Activated CD8-positive, alpha-beta memory T cell treated with anti-CD3 and anti-CD28 coated beads for 4 hours (primary cell): Measurements from ENCODE around the gene CXADR.
A peak's percentile ranks its signal among the peaks of the same experiment; 100 is the strongest.
"Not testable (repeated sequence)": the region's sequence is repeated elsewhere in the genome, so short reads cannot be mapped to it uniquely, and the experiment has no call there.

Source experiments
- DNase-seq, 2 donors: peaks; one replicate each; pipeline ENCODE4 v3.0.0-alpha.2; 2020; ENCODE audit warnings: low read depth in 2 of 2

CXADR gene

DNA sequence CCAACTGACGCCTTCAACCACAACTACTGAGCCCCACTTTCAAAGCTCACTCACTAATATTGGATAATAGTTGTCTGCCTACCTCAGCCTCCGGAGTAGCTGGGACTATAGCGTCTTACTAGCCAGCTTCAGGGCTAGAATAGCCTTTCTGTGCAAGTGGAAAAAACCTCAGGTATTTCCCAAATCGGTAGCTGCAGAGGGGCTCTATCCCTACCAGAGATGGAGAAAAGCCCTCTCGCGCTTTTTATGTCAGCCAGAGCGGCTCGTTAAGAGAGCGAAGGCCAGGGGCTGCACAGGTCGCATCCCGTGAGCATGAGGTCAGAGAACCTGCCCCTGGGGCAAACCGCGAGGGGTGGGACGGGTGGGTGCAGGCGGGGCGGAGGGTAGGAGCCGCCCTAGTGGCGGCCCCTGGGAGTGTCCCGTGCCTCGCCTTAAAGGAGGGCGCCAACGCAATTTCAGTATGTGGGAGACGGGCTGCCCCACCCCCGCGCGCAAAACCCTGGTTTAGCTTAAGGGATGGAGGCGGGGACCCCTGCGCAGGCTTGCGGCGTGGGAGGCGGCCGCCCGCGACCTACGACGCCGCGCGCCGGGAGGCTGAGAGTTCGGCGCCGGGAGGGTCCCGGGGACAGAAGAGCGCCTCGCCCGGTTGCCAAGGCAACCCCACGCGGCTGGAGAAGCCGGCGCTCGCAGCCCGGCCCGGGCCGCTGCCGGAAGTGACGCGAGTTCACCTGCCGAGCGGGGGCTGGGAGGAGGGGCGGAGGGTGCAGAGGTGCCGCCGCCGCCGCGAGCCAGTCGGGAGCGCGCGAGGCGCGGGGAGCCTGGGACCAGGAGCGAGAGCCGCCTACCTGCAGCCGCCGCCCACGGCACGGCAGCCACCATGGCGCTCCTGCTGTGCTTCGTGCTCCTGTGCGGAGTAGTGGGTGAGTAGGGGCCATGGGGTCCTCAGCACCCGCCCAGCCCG is at the start of gene CXADR:
TSS of gene CXADR (plus strand) at position 791 of the 961 bp plus-strand sequence. CDS start at position 878, 87 bp downstream.
- DNase-seq = peak; percentile 38 to 65

DNA sequence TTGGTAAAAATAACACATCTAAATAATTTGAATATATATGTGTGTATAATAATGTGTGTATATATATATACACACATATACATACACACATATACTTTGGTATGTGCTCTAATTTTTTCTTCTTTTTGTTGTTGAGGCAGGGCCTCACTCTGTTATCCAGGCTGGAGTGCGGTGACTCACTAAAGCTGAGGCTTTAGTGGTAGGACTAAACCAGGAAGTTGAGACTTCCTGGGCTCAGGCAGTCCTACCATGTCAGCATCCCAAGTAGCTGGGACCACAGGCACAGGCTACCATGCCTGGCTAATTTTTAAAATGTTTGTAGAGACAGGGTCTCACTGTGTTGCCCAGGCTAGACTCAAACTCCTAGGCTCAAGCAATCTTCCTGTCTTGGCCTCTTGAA is 46.7 kb upstream of the CXADR start:
- no peak for DNase-seq

DNA sequence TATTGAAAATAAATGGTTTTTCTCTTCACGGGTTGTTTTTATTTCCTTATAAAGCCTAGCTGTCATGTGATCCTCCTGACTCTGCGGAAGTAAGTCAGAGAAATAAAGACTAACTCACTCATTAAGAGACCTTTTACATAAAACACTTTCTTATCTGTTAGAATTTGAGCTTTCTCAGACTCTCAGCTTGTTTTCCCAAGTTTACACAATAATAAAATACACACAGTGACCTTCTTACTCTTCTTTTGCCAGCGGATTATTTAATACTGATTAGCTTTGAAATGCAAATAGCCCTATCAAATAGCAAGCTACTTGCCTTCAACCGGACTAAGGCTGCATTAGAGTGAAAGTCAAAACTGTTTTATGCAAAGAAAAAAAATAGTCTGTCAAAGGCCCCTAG is 45.5 kb upstream of the CXADR start:
- no peak for DNase-seq

DNA sequence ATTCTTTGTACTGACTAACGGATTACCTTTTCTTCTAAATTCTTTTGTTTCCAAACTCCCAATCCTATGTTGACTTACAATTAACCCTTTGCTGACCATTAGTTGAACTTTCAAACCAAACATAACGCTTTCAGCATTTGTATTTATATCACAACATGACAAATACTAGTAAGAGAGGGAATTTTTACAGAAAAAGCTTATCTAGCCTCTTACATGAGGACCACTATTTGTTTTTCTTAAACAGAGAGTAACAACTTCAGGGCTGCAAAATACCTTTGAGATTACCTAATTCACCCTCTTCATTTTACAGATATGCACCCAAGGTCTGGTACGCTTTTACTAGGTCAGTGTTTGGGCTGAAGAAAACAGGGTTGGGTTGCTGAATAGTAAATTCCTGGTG is 45.0 kb upstream of the CXADR start:
- no peak for DNase-seq

DNA sequence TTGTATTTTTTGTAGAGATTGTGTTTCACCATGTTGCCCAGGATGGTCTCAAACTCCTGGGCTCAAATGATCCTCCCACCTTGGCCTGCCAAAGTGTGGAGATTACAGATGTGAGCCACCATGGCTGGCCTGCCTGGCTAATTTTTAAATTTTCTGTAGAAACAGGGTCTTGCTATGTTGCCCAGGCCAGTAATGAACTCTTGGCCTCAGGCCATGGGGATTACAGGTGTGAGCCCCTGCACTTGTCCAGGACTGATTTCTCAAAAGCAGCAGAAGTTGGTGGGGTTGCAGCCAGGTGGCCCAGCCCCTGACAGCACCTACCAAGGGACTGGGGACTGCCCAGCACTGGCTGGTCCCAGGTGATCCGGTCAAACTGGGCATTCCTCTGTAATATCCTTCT is 44.1 kb upstream of the CXADR start:
- DNase-seq = no peak

DNA sequence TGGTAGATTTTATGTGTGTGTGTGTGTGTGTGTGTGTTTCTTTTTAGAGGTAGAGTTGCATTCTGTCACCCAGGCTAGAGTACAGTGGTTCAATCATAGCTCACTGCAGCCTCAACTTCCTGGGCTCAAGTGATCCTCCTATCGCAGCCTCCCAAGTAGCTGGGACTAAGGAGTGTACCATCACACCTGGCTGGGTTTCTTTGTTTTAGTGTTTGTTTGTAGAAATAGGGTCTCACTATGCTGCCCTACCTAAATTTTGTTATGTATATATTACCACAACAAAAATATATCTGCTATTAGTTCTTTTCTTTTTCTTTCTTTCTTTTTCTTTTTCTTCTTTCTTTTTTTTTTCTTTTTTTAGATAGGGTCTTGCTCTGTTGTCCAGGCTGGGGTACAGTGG is 43.1 kb upstream of the CXADR start:
- DNase-seq = no peak

DNA sequence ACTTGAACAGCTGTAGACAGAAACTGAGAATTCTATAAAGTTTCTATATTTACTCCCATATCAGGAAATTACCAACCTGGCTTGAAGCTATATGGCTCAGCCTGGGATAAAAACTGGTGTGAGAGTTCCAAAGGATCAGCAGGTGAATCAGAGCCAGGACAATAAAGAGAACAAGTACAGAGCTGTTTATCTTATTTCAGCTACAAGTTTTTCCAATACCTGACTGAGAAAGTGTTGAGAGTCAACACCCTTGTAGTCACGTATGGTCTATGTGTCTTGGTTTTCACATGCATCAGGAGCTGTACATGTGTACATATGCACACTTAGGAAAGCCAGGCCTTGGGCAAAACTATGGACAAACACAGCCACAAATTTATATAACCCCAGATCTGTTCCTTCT is 40.7 kb upstream of the CXADR start:
- no peak for DNase-seq

DNA sequence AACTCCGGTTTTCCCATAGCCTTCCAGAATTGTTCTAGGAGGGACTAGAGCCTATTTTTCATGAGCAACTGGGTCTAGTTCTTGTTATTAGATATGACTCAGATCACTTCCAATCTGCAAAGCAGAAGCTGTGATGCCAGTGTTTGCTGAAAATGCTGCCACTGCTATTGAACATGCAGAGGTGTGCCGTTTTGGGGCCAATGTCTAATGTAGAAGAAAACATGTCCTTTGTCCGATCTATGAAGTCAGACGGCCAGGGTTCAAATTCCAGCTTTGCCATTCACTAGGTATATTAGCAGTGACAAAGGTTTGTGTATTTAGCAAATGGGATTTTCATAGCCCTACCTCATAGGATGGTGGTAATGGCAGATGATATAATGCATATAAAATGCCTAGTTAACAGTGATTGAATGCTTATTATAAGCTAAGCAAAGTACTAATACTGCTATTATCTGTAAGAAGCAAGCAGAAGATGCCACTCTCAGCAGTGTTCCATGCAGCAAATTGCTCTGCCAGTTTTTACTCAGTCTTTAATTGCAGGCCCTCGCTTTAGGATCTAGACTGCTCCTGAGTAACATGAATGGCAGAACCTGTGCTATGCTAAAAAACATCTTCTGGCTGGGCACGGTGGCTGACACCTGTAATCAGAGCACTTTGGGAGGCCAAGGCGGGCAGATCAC is 40.1 kb upstream of the CXADR start:
- DNase-seq = no peak

DNA sequence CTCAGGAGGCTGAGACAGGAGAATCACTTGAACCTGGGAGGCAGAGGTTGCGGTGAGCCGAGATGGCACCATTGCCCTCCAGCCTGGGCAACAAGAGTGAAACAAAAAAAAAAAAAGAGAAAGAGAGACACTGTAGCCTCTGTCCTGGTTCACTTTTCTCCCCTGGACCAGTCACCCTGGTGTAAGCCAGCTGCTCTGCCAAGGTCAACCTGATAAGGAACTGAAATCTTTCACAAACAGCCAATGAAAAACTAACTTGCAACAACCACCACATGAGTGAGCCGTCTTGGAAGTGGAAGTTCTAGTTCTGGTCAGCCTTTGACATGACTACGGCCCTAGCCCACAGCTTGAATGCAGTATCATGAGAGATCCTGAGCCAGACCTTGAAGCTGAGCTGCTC is 36.8 kb upstream of the CXADR start:
- DNase-seq = no peak

DNA sequence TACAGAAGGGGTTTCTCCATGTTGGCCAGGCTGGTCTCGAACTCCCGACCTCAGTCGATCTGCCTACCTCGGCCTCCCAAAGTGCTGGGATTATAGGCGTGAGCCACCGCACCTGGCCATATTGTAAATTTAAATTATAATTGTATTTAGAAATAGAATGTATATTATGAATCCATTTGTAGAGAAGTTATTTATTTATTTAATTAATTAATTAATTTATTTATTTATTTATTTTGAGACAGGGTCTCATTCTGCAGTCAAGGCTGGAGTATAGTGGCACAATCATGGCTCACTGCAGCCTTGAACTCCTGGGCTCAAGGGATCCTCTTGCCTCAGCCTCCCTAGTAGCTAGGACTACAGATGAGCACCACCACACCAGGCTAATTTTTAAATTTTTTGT is 34.7 kb upstream of the CXADR start:
- DNase-seq = not testable (repeated sequence)

DNA sequence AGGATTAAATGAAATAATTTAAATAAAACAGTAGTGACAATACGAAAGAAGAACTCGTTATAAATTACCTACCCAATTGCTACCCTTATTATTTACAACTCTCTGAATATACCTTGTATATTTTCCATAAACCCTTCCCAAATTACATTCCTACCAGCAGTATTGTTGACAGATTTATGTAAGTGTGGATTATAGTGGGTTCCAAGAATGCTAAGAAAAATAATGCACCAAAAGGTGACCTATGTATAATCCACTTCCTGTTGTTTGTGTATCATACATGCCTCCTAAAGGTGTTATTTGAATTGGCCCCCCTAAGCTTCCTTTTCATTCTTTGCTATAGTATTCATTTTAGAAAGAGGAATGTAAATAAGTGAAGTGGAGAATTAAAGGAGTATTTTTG is 33.2 kb upstream of the CXADR start:
- no peak for DNase-seq

DNA sequence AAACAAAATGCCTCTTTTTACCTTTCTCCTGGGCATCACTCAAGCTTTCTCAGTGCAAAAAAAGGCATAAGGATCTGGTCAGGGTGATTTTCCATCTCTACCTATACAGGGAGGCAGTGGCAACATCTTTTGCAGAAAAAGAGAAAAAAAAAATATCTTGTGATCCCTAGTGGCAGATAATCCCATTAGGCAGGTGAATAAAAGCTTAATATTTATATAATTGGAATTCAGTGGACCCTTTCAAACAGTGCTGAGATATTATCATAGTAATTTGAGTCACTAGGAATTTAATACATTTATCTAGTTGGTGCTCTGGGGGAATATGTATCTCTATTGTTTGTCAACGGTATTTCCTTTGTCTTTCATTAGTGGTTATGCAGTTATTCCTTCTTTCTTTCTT is 29.9 kb upstream of the CXADR start:
- DNase-seq = no peak

DNA sequence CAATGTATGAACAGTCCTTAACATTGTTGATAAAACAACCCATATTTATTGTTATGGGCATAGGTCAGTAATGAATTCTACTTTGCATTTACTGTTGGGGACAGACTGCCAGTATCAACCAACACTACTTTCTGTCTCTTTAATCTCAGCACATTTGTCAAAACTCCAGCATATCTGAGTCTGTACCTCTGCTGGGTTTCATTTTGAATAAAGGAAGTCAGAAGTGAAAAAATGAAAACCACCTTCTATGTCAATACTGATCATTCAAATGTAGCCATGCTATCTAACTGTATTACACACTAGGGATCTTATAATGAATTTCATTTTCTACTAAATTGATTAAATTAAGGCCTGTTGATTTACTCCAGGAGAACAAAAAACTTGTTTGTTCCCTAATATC is 24.2 kb upstream of the CXADR start:
- DNase-seq = no peak

DNA sequence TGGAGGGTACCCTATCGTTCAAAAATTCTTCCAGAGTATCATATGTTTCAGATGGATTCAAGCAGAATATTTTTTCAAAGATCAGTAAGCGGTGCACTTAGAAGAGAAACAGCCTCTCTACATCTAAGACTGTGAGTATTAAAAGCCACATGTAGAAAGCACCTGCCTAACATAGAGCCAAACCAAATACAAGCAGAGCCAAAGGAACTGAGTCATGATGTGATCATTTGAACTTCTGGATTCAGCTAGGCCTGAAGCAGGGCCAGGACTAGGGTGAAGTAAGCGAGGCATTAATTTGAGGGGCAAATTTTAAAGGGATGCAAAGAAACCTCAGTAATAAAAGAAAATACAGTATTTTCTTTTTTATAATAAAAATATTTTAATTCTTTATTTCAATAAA is 23.3 kb upstream of the CXADR start:
- not testable (repeated sequence) for DNase-seq

DNA sequence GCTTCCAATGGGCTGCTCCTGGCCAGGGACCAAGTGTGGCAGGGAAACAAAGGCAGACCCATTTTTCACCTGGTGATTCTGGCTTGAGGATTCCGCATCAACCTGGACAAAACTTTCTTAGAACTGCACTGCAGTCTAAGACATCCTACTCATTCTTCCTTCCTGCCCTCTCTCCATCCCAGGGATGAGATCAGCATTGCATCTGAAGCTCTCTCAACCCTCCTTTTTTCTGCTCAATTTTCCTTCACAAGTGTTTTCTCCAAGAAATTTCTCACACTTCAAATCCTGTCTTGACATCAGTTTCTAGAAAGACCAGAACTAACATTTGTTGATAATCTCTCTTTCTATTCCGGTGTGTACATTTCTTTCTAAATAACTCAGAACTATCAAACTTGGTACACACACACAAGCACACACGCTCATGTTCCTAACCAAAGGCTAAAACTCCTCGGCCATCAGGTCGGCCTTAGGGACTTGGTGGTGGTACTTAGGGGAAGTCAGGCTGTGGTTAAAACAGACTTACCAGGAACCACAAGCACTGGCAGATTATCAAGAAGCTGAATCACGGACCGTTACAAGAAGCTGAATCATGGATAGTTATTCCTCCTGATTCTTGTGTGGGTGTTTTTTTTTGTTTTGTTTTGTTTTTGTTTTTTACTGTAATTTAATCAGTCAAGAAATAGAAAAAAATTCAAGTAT is 21.0 kb upstream of the CXADR start:
- DNase-seq = no peak

DNA sequence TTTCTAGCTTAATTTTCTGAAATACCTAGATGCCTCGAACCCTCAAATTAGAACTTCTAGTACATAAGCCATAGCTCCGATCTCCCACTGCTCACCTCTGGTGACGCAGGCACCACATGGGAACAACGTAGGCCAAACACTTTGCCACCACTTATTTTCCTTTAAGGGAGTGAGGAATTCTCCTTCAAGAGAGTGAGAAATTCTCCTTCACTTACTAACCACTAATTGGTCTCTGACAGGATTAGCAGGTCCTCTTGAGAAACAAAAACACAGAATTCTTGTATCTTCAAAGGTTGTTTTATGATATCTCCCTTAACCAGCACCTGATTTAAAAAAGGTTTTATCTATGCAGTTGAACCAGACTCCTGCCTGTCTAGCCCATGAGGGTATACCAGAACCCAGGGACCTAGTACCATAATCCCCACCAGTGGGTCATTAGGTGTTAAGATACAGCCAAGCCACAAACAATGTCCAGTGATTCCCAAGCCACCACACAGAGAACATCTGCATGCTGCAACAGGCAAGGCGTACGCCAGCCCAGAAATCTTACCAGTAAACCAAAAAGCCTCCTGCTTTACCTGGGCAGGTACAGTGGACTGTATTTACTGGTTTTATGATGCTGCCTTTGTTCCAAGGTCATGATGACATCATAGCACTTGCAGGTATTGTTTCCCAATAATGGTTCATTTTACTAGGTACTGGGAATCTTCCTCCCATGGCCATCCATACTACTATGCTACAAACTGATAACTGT is 20.3 kb upstream of the CXADR start:
- DNase-seq = no peak

DNA sequence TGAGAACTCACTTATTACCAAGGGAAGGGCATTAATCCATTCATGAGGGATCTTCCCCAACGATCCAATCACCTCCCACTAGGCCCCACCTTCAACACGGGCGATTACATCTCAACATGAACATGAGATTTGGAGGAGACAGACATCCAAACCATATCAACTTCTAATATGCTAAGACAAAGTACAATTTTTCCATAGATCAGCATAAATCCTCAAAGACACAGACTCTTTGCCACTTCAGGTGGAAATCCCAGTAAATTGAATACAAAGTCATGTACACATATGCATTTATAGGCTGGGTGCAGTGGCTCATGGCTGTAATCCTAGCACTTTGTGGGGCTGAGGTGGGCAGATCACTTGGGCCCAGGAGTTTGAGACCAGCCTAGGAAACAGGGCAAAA is 18.8 kb upstream of the CXADR start:
- DNase-seq = no peak

DNA sequence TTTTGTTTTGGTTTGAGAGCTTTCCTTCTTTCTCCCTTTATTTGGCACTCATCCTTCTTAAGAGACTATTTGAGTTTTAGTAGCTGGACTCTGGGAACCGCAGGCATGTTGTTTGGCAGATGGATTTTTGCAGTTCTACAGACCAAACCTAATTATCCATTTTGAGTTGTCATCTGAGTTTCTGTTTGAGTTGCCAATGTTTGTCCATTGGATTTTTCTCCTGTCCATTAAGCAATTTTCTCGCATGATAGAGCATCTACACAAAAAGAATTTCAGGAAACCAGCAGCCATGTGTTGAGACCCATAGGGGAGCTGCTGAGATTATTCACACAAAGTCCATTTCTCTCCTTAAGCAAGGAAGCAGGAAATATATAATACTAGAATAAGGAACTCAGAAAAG is 17.2 kb upstream of the CXADR start:
- DNase-seq = no peak

DNA sequence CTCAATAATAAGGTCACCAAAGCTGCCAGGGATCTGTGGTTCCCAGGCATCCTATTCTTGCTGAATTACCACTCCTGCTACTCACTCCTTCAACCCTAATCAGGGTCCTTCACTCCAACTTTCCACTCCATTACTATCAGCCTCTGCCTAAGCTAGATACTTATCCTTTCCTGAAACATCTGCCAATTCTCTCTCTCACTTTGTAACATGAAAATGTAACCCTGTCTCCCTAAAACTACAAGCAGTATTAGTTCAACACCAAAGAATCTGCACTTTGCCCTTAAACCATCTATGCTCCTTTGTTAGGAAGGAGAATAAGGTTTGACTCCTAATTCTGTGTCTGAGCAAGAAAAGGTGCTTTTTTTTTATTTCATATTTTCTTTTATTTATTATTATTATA is 15.5 kb upstream of the CXADR start:
- DNase-seq = no peak

DNA sequence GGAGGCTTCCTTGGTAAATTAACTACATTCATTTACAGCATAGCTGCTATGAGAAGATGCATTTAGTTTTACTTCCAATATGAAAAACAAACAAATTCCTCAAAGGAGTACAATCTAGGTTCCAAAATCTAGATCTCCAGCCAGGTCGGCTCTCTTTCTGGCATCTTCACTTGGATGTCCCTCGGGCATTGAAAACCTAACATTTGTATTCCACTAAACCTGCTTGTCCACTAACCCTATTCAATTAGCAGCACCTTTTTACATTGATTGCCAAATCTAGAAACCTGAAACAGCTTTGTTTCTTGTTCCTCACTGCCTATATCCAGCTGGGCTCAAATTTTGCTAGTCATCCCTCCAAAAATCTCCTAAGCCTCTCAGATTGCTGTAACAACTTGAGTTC is 14.3 kb upstream of the CXADR start:
- no peak for DNase-seq

DNA sequence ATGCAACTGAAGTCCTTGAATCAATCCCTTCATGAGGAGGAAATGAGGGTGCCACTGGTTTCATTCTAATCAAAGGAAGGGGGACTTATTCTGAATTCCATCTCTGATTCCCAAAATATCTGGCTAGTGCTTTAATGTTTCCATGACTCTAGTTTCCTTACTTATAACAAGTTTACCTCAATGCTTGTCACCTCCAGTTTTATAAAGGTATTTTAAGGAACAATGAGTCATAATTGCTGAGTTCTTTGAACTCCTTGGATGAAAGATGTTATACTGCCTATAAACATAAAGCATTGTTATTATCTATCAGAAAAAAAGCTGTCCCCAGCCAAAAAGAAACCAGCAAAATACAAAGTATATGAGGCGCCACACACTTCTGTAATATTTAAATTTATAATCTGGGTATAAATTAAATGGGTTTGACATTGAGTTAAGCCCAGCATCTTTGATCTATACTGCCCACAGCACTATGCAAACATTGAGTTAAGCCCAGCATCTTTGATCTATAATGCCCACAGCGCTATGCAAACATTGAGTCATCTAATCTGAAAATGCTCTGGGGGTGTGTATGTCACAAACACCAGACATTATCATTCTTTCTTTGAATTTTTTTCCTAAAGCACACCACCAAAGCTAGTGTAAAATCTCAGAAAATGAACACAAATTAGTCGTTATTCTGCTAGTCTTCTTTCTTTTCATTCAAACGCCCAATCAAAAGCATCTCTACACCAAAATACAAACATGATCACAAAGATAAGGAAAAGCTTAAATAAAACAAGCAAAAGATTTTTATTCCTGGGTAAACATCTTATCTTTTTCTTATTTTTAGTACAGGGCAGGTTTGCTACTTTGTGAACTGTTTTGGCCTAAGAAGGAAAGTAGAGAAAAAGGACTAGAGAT is 11.5 kb upstream of the CXADR start:
- no peak for DNase-seq
